Bone marrow (tissue), 2 donors: ENCODE measurements around the gene SELENOV.
A peak's percentile ranks its signal among the peaks of the same experiment; 100 is the strongest.

Experiments used
- DNase-seq, 2 donors: peaks; one replicate each; lab custom pipeline; 2025; lab: John Stamatoyannopoulos, UW

SELENOV gene

GRCh38 chr19:39520541-39521484 is 5.9 kb downstream of the SELENOV start:
- no peak for DNase-seq

GRCh38 chr19:39524495-39524894 is 9.6 kb downstream of the SELENOV start:
- no peak for DNase-seq

- no peak for DNase-seq
Observed at GRCh38 chr19:39525205-39525604, 10.3 kb downstream of the SELENOV start.

GRCh38 chr19:39531834-39532232 is 16.9 kb downstream of the SELENOV start:
- DNase-seq = no peak

- peak; percentile 85 to 86 for DNase-seq
Observed at GRCh38 chr19:39532233-39533002, 17.5 kb downstream of the SELENOV start, which contains the start of gene EID2B. TSS of gene EID2B (minus strand) at chr19:39532852. CDS start at chr19:39532802, 50 bp downstream.

- no peak for DNase-seq
Observed at GRCh38 chr19:39533003-39533512, 18.1 kb downstream of the SELENOV start.

- DNase-seq = no peak
Observed at GRCh38 chr19:39533791-39534190, 18.9 kb downstream of the SELENOV start.

- no peak for DNase-seq
Observed at GRCh38 chr19:39539165-39539517, 24.2 kb downstream of the SELENOV start.

GRCh38 chr19:39539518-39540332 is 24.8 kb downstream of the SELENOV start, which contains the start of gene EID2:
TSS of gene EID2 (minus strand) at chr19:39540161. CDS start at chr19:39540079, 82 bp downstream.
- peak; percentile 89 to 91 for DNase-seq

GRCh38 chr19:39540333-39540673 is 25.4 kb downstream of the SELENOV start:
- DNase-seq = no peak

GRCh38 chr19:39542206-39542605 is 27.3 kb downstream of the SELENOV start:
- no peak for DNase-seq

GRCh38 chr19:39543477-39543857 is 28.5 kb downstream of the SELENOV start:
- DNase-seq = no peak

GRCh38 chr19:39544226-39544903 is 29.4 kb downstream of the SELENOV start:
- no peak for DNase-seq

- DNase-seq = no peak
Observed at GRCh38 chr19:39544911-39545310, 30.0 kb downstream of the SELENOV start.

- no peak for DNase-seq
Observed at GRCh38 chr19:39546599-39546998, 31.7 kb downstream of the SELENOV start.

- no peak for DNase-seq
Observed at GRCh38 chr19:39550197-39550596, 35.3 kb downstream of the SELENOV start.

- DNase-seq = no peak
Observed at GRCh38 chr19:39553082-39553652, 38.2 kb downstream of the SELENOV start.

GRCh38 chr19:39554701-39555311 is 39.9 kb downstream of the SELENOV start:
- DNase-seq = no peak

- no peak for DNase-seq
Observed at GRCh38 chr19:39555883-39556282, 40.9 kb downstream of the SELENOV start.

- no peak for DNase-seq
Observed at GRCh38 chr19:39557811-39558623, 43.1 kb downstream of the SELENOV start.
